HepG2 (cell line): ENCODE results near the gene RAB42. TPM values are rescaled to one million over a fixed set of nuclear protein-coding genes. Genes with fewer than 3 reads are reported as not detected.

Source experiments
- AKAP8 ChIP-seq: sonication (generic); formaldehyde crosslinking; IDR thresholded peaks from 2 replicates; pipeline ENCODE4 v1.5.1; 2020; ENCODE audit warnings: mild to moderate bottlenecking, missing genetic modification reagents
- FOXK1 ChIP-seq: sonication (generic); formaldehyde crosslinking; IDR thresholded peaks from 2 replicates; pipeline ENCODE4 v1.4.0; 2020; ENCODE audit warnings: low read depth, missing genetic modification reagents, borderline replicate concordance
- GABPB1 ChIP-seq: IDR thresholded peaks from 2 replicates; pipeline ENCODE4 v1.6.1; 2016; ENCODE audit warnings: mild to moderate bottlenecking, missing genetic modification reagents, moderate library complexity, missing compliant biosample characterization
- MTF1 ChIP-seq: sonication (generic); formaldehyde crosslinking; IDR thresholded peaks from 2 replicates; pipeline ENCODE4 v1.5.0; 2020; ENCODE audit warnings: missing genetic modification reagents
- MXD3 ChIP-seq: IDR thresholded peaks from 2 replicates; pipeline ENCODE4 v1.6.1; 2016; ENCODE audit warnings: mild to moderate bottlenecking, missing biosample characterization, missing genetic modification reagents
- POGZ ChIP-seq: sonication (generic); formaldehyde crosslinking; IDR thresholded peaks from 2 replicates; pipeline ENCODE4 v1.4.0; 2020; ENCODE audit warnings: mild to moderate bottlenecking, missing genetic modification reagents
- SUZ12 ChIP-seq: fragments of 150-350 bp; IDR thresholded peaks from 2 replicates; pipeline ENCODE4 v1.6.1; 2014; ENCODE audit warnings: low read depth, low read length
- TEAD2 ChIP-seq: sonication (generic); formaldehyde crosslinking; IDR thresholded peaks from 2 replicates; pipeline ENCODE4 v1.9.0; 2021; ENCODE audit warnings: missing genetic modification reagents
- USF2 ChIP-seq, 2 experiments: sonication (generic) in 1 of 2; formaldehyde crosslinking in 1 of 2; IDR thresholded peaks; 2 replicates each; pipeline versions ENCODE4 v1.5.1 to v1.6.1; 2011 to 2020; ENCODE audit warnings: borderline replicate concordance in 1 of 2, low read depth in 1 of 2, low read length in 1 of 2, mild to moderate bottlenecking in 1 of 2, missing genetic modification reagents in 1 of 2, moderate library complexity in 1 of 2
- ZBED4 ChIP-seq: sonication (generic); formaldehyde crosslinking; IDR thresholded peaks from 2 replicates; pipeline ENCODE4 v1.4.0; 2020; ENCODE audit warnings: missing genetic modification reagents, borderline replicate concordance
- ZBTB2 ChIP-seq: sonication (generic); formaldehyde crosslinking; IDR thresholded peaks from 2 replicates; pipeline ENCODE4 v1.8.0; 2022; ENCODE audit warnings: low read depth, missing genetic modification reagents
- ZBTB7B ChIP-seq: sonication (generic); formaldehyde crosslinking; IDR thresholded peaks from 2 replicates; pipeline ENCODE4 v1.4.0; 2020; ENCODE audit warnings: missing genetic modification reagents
- ZFP62 ChIP-seq: sonication (generic); formaldehyde crosslinking; IDR thresholded peaks from 2 replicates; pipeline ENCODE4 v1.4.0; 2020; ENCODE audit warnings: missing genetic modification reagents
- ZNF224 ChIP-seq: sonication (generic); formaldehyde crosslinking; IDR thresholded peaks from 2 replicates; pipeline ENCODE4 v1.5.0; 2020; ENCODE audit warnings: mild to moderate bottlenecking, missing genetic modification reagents
- ZNF431 ChIP-seq: sonication (generic); formaldehyde crosslinking; IDR thresholded peaks from 2 replicates; pipeline ENCODE4 v1.9.0; 2022; ENCODE audit warnings: missing genetic modification reagents, low read depth, mild to moderate bottlenecking, borderline replicate concordance
- ZNF468 ChIP-seq: sonication (generic); formaldehyde crosslinking; IDR thresholded peaks from 2 replicates; pipeline ENCODE4 v1.8.0; 2022; ENCODE audit warnings: mild to moderate bottlenecking, moderate library complexity, missing genetic modification reagents
- ZNF512 ChIP-seq: sonication (generic); formaldehyde crosslinking; IDR thresholded peaks from 2 replicates; pipeline ENCODE4 v1.4.0; 2020; ENCODE audit warnings: mild to moderate bottlenecking, missing genetic modification reagents
- ZNF776 ChIP-seq: sonication (generic); formaldehyde crosslinking; IDR thresholded peaks from 2 replicates; pipeline ENCODE4 v1.4.0; 2020; ENCODE audit warnings: mild to moderate bottlenecking, missing genetic modification reagents
- polyA plus RNA-seq, 8 experiments: library from polyadenylated mRNA; depleted of rRNA in 3 of 8; stranded (reverse) in 7 of 8; unstranded in 1 of 8; fragments of >200 nt; fragmentation: Illumina TruSeq in 4 of 8; extraction: Trizol in 4 of 8; gene quantifications; 2 replicates each; pipeline versions ENCODE4 v1.2.1 to v1.2.3, GENCODE V29; 2011 to 2016; ENCODE audit warnings: low read depth in 4 of 8, missing spikeins in 1 of 8, mixed read lengths in 1 of 8; ENCODE audit not compliant: insufficient read depth in 1 of 8
- total RNA-seq, 5 experiments: library from RNA; depleted of rRNA; stranded (reverse); fragments of >200 nt; fragmentation: Illumina TruSeq; extraction: Trizol; gene quantifications; 2 replicates each; pipeline ENCODE4 v1.2.3, GENCODE V29; 2016; ENCODE audit warnings: low read depth in 1 of 5

The RAB42 gene
- total and polyA plus RNA-seq, 2 of the 13 experiments (the other 11 are each of a cell fraction or from before 2014, with no cell fraction given), result 10.4 to 166 TPM

- peak; percentile 84; the same call in 1 of the 2 replicates for TF ChIP-seq FOXK1
- TF ChIP-seq ZBTB7B (CRISPR knock-in tag), result peak; percentile 77; the same call in 1 of the 2 replicates
- TF ChIP-seq AKAP8, result no peak
- peak; percentile 95 for TF ChIP-seq ZNF224
- TF ChIP-seq USF2 (IDR thresholded peaks at IDR 0.05; ENCODE audit: low read depth, low read length), result peak; percentile 78
- peak; percentile 81 for TF ChIP-seq USF2 (CRISPR knock-in tag; IDR thresholded peaks at IDR 0.05; ENCODE audit: borderline replicate concordance)
- peak; percentile 99 for TF ChIP-seq GABPB1
- no peak for TF ChIP-seq TEAD2 (CRISPR knock-in tag)
- no peak for TF ChIP-seq ZNF512 (CRISPR knock-in tag)
- TF ChIP-seq ZFP62 (CRISPR knock-in tag), result no peak
- TF ChIP-seq ZNF776 (CRISPR knock-in tag), result peak; percentile 67; the same call in 1 of the 2 replicates
- TF ChIP-seq MXD3, result peak; percentile 85; the same call in 1 of the 2 replicates
- peak; percentile 67; the same call in 1 of the 2 replicates for TF ChIP-seq ZBTB2
- peak; percentile 68; the same call in 1 of the 2 replicates for TF ChIP-seq ZNF431 (CRISPR knock-in tag)
- TF ChIP-seq SUZ12, result no peak
- TF ChIP-seq POGZ (CRISPR knock-in tag), result peak; percentile 56
- peak; percentile 49; the same call in 1 of the 2 replicates for TF ChIP-seq ZBED4
- peak; percentile 87; the same call in 1 of the 2 replicates for TF ChIP-seq ZNF468 (CRISPR knock-in tag)
- 0 out of 2 replicates have a peak, but pooled peaks have one; percentile 41 for TF ChIP-seq MTF1 (CRISPR knock-in tag)
Measured at GRCh38 chr1:28642847-28643635, 51.0 kb downstream of the RAB42 start, which contains the start of gene TAF12 (continued).
